Liver (tissue), 9 donors: ENCODE results near the gene RAVER1. TPM values are rescaled to one million over a fixed set of nuclear protein-coding genes. Genes with fewer than 3 reads are reported as not detected.

Experiments
- DNase-seq: peaks from one replicate; pipeline ENCODE4 v3.0.0-alpha.2; 2017; ENCODE audit warnings: low spot score
- H3K27ac ChIP-seq, 2 donors: one replicate each; pipeline ENCODE4 v1.7.0; 2013; ENCODE audit warnings: inconsistent platforms in 2 of 2, low read length in 2 of 2, control low read depth in 1 of 2, low read depth in 1 of 2, mild to moderate bottlenecking in 1 of 2
- H3K27me3 ChIP-seq, 4 donors: one replicate each; pipeline versions ENCODE4 v1.6.1 to v1.7.0; 2013; ENCODE audit warnings: low read length in 3 of 4, inconsistent platforms in 1 of 4, mild to moderate bottlenecking in 1 of 4, moderate library complexity in 1 of 4; ENCODE audit not compliant: control insufficient read depth in 4 of 4, insufficient read depth in 4 of 4
- H3K36me3 ChIP-seq, 4 donors: one replicate each; pipeline versions ENCODE4 v1.6.1 to v1.7.0; 2013; ENCODE audit warnings: low read length in 3 of 4, mild to moderate bottlenecking in 3 of 4, low read depth in 1 of 4, moderate library complexity in 1 of 4; ENCODE audit not compliant: control insufficient read depth in 4 of 4, insufficient read depth in 3 of 4
- H3K4me1 ChIP-seq, 4 donors: one replicate each; pipeline versions ENCODE4 v1.6.1 to v1.7.0; 2013; ENCODE audit warnings: low read length in 3 of 4, mild to moderate bottlenecking in 3 of 4, moderate library complexity in 1 of 4; ENCODE audit not compliant: control insufficient read depth in 4 of 4, insufficient read depth in 4 of 4
- H3K4me3 ChIP-seq, 3 donors: one replicate each; pipeline versions ENCODE4 v1.6.1 to v1.7.0; 2013; ENCODE audit warnings: low read length in 3 of 3, control low read depth in 1 of 3, low read depth in 1 of 3, mild to moderate bottlenecking in 1 of 3
- H3K9ac ChIP-seq, 2 donors: one replicate each; pipeline ENCODE4 v1.7.0; 2013; ENCODE audit warnings: low read length in 2 of 2, mild to moderate bottlenecking in 2 of 2, moderate library complexity in 2 of 2, control low read depth in 1 of 2, low read depth in 1 of 2
- H3K9me3 ChIP-seq, 4 donors: one replicate each; pipeline versions ENCODE4 v1.6.1 to v1.7.0; 2013; ENCODE audit warnings: low read length in 3 of 4; ENCODE audit not compliant: control insufficient read depth in 4 of 4
- EGR1 ChIP-seq, 2 donors: IDR thresholded peaks; 2 replicates each; pipeline ENCODE4 v1.6.1; 2016 to 2018; ENCODE audit warnings: antibody characterized with exemption in 2 of 2, low read depth in 2 of 2
- FOXA1 ChIP-seq: IDR thresholded peaks from 2 replicates; pipeline ENCODE4 v1.6.1; 2016; ENCODE audit warnings: antibody characterized with exemption
- FOXA2 ChIP-seq: IDR thresholded peaks from 2 replicates; pipeline ENCODE4 v1.6.1; 2016; ENCODE audit warnings: antibody characterized with exemption
- GABPA ChIP-seq, 2 donors: IDR thresholded peaks in 1 of 2; conservative IDR thresholded peaks in 1 of 2; 2 replicates each; pipeline ENCODE4 v1.6.1; 2016; ENCODE audit warnings: antibody characterized with exemption in 2 of 2, mild to moderate bottlenecking in 1 of 2, moderate library complexity in 1 of 2
- HNF4A ChIP-seq, 2 donors: conservative IDR thresholded peaks; 2 replicates each; pipeline ENCODE4 v1.6.1; 2016; ENCODE audit warnings: antibody characterized with exemption in 2 of 2, mild to moderate bottlenecking in 2 of 2
- JUND ChIP-seq, 2 donors: IDR thresholded peaks; 2 replicates each; pipeline ENCODE4 v1.6.1; 2016; ENCODE audit warnings: antibody characterized with exemption in 2 of 2
- NR2F2 ChIP-seq: IDR thresholded peaks from 2 replicates; pipeline ENCODE4 v1.6.1; 2016; ENCODE audit warnings: antibody characterized with exemption
- RXRA ChIP-seq, 2 donors: IDR thresholded peaks; 2 replicates each; pipeline ENCODE4 v1.6.1; 2017 to 2018; ENCODE audit warnings: antibody characterized with exemption in 2 of 2, mild to moderate bottlenecking in 1 of 2
- SP1 ChIP-seq: IDR thresholded peaks from 2 replicates; pipeline ENCODE4 v1.6.1; 2018; ENCODE audit warnings: antibody characterized with exemption, mild to moderate bottlenecking
- YY1 ChIP-seq: IDR thresholded peaks from 2 replicates; pipeline ENCODE4 v1.6.1; 2016; ENCODE audit warnings: antibody characterized with exemption, mild to moderate bottlenecking
- WGBS: extraction: QIAGEN DNeasy Blood & Tissue Kit; methylation state at CpG from one replicate; pipeline ENCODE4 v1.1.7; 2013; 5-methylcytosine and 5-hydroxymethylcytosine counted together
- polyA plus RNA-seq, 2 donors: library from polyadenylated mRNA; stranded (reverse) in 1 of 2; unstranded in 1 of 2; fragments of 200-250 nt in 1 of 2; fragments of >200 nt in 1 of 2; fragmentation: Nextera tagmentation in 1 of 2; extraction: Ambion mirVana in 1 of 2; gene quantifications; one replicate each; pipeline versions ENCODE4 v1.2.1 to v1.2.3, GENCODE V29; 2013 to 2015
- total RNA-seq, 2 donors: library from RNA; depleted of rRNA; stranded (reverse); fragments of >200 nt; gene quantifications; one replicate each; pipeline ENCODE4 v1.2.3, GENCODE V29; 2014
- TF ChIP-seq, protein P1 (sequence below): fragments of 150-350 bp; IDR thresholded peaks from 2 replicates; pipeline ENCODE4 v1.5.1; 2017; ENCODE audit warnings: improper control_type of control experiment, low read depth, low read length; ENCODE audit not compliant: missing input control
- TF ChIP-seq, protein P2 (sequence below): IDR thresholded peaks from 2 replicates; pipeline ENCODE4 v1.6.1; 2016; ENCODE audit warnings: antibody characterized with exemption, mild to moderate bottlenecking
- TF ChIP-seq, protein P3 (sequence below): IDR thresholded peaks from 2 replicates; pipeline ENCODE4 v1.6.1; 2016; ENCODE audit warnings: antibody characterized with exemption
- TF ChIP-seq, protein P4 (sequence below): IDR thresholded peaks from 2 replicates; pipeline ENCODE4 v1.6.1; 2016; ENCODE audit warnings: antibody characterized with exemption
- donor health status: healthy.
- donor health status: healthy.
- donor health status: healthy.
- donor health status: healthy.
- donor health status: healthy.

RAVER1 gene
- total and polyA plus RNA-seq, 4 donors, result 2.1 to 13.6 (median 6.2) TPM

- Histone ChIP-seq H3K9me3 (no peaks in the 10 kb centered on the region), H3K4me1 (peaks cover 0 to 5% (median 3%) of the 10 kb centered on the region in 4 donors), H3K27ac (no peak overlapping the region), H3K36me3 (peaks cover 9 to 66% (median 30%) of the 10 kb centered on the region in 4 donors), H3K4me3 (no peak overlapping the region), H3K27me3 (no peaks in the 10 kb centered on the region), H3K9ac (no peak overlapping the region)
- TF ChIP-seq, protein P1, sequence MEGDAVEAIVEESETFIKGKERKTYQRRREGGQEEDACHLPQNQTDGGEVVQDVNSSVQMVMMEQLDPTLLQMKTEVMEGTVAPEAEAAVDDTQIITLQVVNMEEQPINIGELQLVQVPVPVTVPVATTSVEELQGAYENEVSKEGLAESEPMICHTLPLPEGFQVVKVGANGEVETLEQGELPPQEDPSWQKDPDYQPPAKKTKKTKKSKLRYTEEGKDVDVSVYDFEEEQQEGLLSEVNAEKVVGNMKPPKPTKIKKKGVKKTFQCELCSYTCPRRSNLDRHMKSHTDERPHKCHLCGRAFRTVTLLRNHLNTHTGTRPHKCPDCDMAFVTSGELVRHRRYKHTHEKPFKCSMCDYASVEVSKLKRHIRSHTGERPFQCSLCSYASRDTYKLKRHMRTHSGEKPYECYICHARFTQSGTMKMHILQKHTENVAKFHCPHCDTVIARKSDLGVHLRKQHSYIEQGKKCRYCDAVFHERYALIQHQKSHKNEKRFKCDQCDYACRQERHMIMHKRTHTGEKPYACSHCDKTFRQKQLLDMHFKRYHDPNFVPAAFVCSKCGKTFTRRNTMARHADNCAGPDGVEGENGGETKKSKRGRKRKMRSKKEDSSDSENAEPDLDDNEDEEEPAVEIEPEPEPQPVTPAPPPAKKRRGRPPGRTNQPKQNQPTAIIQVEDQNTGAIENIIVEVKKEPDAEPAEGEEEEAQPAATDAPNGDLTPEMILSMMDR, result no peak
- TF ChIP-seq, protein P2, sequence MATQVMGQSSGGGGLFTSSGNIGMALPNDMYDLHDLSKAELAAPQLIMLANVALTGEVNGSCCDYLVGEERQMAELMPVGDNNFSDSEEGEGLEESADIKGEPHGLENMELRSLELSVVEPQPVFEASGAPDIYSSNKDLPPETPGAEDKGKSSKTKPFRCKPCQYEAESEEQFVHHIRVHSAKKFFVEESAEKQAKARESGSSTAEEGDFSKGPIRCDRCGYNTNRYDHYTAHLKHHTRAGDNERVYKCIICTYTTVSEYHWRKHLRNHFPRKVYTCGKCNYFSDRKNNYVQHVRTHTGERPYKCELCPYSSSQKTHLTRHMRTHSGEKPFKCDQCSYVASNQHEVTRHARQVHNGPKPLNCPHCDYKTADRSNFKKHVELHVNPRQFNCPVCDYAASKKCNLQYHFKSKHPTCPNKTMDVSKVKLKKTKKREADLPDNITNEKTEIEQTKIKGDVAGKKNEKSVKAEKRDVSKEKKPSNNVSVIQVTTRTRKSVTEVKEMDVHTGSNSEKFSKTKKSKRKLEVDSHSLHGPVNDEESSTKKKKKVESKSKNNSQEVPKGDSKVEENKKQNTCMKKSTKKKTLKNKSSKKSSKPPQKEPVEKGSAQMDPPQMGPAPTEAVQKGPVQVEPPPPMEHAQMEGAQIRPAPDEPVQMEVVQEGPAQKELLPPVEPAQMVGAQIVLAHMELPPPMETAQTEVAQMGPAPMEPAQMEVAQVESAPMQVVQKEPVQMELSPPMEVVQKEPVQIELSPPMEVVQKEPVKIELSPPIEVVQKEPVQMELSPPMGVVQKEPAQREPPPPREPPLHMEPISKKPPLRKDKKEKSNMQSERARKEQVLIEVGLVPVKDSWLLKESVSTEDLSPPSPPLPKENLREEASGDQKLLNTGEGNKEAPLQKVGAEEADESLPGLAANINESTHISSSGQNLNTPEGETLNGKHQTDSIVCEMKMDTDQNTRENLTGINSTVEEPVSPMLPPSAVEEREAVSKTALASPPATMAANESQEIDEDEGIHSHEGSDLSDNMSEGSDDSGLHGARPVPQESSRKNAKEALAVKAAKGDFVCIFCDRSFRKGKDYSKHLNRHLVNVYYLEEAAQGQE, result no peak
- TF ChIP-seq GABPA (IDR thresholded peaks at IDR 0.05 in 1 of 2, conservative IDR thresholded peaks at IDR 0.05 in 1 of 2) (no peak), JUND (IDR thresholded peaks at IDR 0.05) (no peak), NR2F2 (no peak), SP1 (no peak), RXRA (IDR thresholded peaks at IDR 0.05) (no peak), FOXA2 (no peak), FOXA1 (no peak), YY1 (no peak), EGR1 (IDR thresholded peaks at IDR 0.05; ENCODE audit: low read depth in 2 of 2) (no peak)
- TF ChIP-seq, protein P3, sequence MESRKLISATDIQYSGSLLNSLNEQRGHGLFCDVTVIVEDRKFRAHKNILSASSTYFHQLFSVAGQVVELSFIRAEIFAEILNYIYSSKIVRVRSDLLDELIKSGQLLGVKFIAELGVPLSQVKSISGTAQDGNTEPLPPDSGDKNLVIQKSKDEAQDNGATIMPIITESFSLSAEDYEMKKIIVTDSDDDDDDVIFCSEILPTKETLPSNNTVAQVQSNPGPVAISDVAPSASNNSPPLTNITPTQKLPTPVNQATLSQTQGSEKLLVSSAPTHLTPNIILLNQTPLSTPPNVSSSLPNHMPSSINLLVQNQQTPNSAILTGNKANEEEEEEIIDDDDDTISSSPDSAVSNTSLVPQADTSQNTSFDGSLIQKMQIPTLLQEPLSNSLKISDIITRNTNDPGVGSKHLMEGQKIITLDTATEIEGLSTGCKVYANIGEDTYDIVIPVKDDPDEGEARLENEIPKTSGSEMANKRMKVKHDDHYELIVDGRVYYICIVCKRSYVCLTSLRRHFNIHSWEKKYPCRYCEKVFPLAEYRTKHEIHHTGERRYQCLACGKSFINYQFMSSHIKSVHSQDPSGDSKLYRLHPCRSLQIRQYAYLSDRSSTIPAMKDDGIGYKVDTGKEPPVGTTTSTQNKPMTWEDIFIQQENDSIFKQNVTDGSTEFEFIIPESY, result no peak
- TF ChIP-seq, protein P4, sequence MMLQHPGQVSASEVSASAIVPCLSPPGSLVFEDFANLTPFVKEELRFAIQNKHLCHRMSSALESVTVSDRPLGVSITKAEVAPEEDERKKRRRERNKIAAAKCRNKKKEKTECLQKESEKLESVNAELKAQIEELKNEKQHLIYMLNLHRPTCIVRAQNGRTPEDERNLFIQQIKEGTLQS, result no peak
- no peak for DNase-seq
- WGBS, result 98% methylated on average over 23 of the region's 23 CpGs
These were observed 32.2 kb upstream of the RAVER1 start for GRCh38 chr19:10365518-10365917.

DNA sequence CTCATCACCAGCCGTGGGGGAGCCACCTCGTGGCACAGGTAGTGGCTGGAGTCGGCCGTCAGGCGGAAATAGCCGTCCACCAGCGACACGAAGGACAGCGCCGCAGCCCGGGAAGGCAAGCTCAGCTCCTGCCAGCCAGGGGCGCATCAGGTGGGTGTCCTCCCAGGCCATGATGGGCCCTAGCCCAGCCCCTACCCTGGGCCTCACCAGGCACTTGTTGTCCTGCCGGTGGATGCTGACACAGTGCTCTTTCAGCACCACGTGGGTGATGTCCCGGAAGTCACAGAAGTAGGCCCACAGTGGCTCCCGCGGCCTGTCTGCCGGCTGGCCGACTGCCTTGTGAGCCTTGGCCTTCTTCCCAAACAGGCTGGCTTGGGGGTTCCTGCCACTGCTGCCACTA, 31.3 kb upstream of the RAVER1 start:
- Histone ChIP-seq H3K27me3 (no peaks in the 10 kb centered on the region), H3K36me3 (peaks cover 10 to 70% (median 30%) of the 10 kb centered on the region in 4 donors), H3K27ac (no peak overlapping the region), H3K4me3 (no peak overlapping the region), H3K9me3 (no peaks in the 10 kb centered on the region), H3K9ac (no peak overlapping the region), H3K4me1 (peaks cover 0 to 5% (median 3%) of the 10 kb centered on the region in 4 donors)
- 69% methylated on average over 19 of the region's 19 CpGs for whole genome bisulfite sequencing
- DNase-seq, result no peak
- peak in 1 of 2 donors; percentile 29 for TF ChIP-seq GABPA (IDR thresholded peaks at IDR 0.05 in 1 of 2, conservative IDR thresholded peaks at IDR 0.05 in 1 of 2)
- no peak for TF ChIP-seq HNF4A (conservative IDR thresholded peaks at IDR 0.05)
